ENCODE results near the gene TNRC6A.

GRCh38 chr16:24833352-24833751, 103.9 kb downstream of the TNRC6A start:
- no peak for TF ChIP-seq CTCF (IDR thresholded peaks at IDR 0.05; ENCODE audit: low read depth, low read length, missing input control)
- TF ChIP-seq SP1 (IDR thresholded peaks at IDR 0.05), result no peak
- no peak for TF ChIP-seq EGR1 (IDR thresholded peaks at IDR 0.05; ENCODE audit: low read depth in 2 of 2)
- no peak for TF ChIP-seq FOXA1 (IDR thresholded peaks at IDR 0.05)
- no peak for TF ChIP-seq RAD21 (IDR thresholded peaks at IDR 0.05)
- TF ChIP-seq, protein P1, sequence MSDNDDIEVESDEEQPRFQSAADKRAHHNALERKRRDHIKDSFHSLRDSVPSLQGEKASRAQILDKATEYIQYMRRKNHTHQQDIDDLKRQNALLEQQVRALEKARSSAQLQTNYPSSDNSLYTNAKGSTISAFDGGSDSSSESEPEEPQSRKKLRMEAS (IDR thresholded peaks at IDR 0.05), result no peak
- TF ChIP-seq, protein P2, sequence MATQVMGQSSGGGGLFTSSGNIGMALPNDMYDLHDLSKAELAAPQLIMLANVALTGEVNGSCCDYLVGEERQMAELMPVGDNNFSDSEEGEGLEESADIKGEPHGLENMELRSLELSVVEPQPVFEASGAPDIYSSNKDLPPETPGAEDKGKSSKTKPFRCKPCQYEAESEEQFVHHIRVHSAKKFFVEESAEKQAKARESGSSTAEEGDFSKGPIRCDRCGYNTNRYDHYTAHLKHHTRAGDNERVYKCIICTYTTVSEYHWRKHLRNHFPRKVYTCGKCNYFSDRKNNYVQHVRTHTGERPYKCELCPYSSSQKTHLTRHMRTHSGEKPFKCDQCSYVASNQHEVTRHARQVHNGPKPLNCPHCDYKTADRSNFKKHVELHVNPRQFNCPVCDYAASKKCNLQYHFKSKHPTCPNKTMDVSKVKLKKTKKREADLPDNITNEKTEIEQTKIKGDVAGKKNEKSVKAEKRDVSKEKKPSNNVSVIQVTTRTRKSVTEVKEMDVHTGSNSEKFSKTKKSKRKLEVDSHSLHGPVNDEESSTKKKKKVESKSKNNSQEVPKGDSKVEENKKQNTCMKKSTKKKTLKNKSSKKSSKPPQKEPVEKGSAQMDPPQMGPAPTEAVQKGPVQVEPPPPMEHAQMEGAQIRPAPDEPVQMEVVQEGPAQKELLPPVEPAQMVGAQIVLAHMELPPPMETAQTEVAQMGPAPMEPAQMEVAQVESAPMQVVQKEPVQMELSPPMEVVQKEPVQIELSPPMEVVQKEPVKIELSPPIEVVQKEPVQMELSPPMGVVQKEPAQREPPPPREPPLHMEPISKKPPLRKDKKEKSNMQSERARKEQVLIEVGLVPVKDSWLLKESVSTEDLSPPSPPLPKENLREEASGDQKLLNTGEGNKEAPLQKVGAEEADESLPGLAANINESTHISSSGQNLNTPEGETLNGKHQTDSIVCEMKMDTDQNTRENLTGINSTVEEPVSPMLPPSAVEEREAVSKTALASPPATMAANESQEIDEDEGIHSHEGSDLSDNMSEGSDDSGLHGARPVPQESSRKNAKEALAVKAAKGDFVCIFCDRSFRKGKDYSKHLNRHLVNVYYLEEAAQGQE (IDR thresholded peaks at IDR 0.05), result no peak
- TF ChIP-seq, protein P3, sequence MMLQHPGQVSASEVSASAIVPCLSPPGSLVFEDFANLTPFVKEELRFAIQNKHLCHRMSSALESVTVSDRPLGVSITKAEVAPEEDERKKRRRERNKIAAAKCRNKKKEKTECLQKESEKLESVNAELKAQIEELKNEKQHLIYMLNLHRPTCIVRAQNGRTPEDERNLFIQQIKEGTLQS (IDR thresholded peaks at IDR 0.05), result no peak
- no peak for TF ChIP-seq TAF1 (conservative IDR thresholded peaks at IDR 0.05)
- TF ChIP-seq HNF4G (IDR thresholded peaks at IDR 0.05), result no peak
- TF ChIP-seq HNF4A (conservative IDR thresholded peaks at IDR 0.05), result no peak
- TF ChIP-seq, protein P4, sequence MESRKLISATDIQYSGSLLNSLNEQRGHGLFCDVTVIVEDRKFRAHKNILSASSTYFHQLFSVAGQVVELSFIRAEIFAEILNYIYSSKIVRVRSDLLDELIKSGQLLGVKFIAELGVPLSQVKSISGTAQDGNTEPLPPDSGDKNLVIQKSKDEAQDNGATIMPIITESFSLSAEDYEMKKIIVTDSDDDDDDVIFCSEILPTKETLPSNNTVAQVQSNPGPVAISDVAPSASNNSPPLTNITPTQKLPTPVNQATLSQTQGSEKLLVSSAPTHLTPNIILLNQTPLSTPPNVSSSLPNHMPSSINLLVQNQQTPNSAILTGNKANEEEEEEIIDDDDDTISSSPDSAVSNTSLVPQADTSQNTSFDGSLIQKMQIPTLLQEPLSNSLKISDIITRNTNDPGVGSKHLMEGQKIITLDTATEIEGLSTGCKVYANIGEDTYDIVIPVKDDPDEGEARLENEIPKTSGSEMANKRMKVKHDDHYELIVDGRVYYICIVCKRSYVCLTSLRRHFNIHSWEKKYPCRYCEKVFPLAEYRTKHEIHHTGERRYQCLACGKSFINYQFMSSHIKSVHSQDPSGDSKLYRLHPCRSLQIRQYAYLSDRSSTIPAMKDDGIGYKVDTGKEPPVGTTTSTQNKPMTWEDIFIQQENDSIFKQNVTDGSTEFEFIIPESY (IDR thresholded peaks at IDR 0.05), result no peak

Measured in liver (tissue), 3 donors.